Suprapubic skin (tissue), 4 donors: ENCODE results near the gene S1PR5. TPM values are rescaled to one million over a fixed set of nuclear protein-coding genes. Genes with fewer than 3 reads are reported as not detected.

ENCODE experiments used
- DNase-seq, 2 donors: peaks; one replicate each; pipeline ENCODE4 v3.0.0-alpha.2; 2019; ENCODE audit warnings: low spot score in 2 of 2
- H3K27ac ChIP-seq: fragments of 200-600 bp; sonication (generic); one replicate; pipeline ENCODE4 v1.5.1; 2019
- H3K27me3 ChIP-seq: fragments of 200-600 bp; sonication (generic); one replicate; pipeline ENCODE4 v1.5.1; 2019
- H3K36me3 ChIP-seq: fragments of 200-600 bp; sonication (generic); one replicate; pipeline ENCODE4 v1.5.1; 2019
- H3K4me1 ChIP-seq: fragments of 200-600 bp; sonication (generic); one replicate; pipeline ENCODE4 v1.5.1; 2019
- H3K4me3 ChIP-seq: fragments of 200-600 bp; sonication (generic); one replicate; pipeline ENCODE4 v1.5.1; 2019; ENCODE audit warnings: mild to moderate bottlenecking
- H3K9me3 ChIP-seq: fragments of 200-600 bp; sonication (generic); one replicate; pipeline ENCODE4 v1.5.1; 2019
- CTCF ChIP-seq, 2 donors: fragments of 200-600 bp in 1 of 2; fragments of 450-650 bp in 1 of 2; sonication (generic) in 1 of 2; IDR thresholded peaks; one replicate each; pipeline ENCODE4 v1.5.1; 2016 to 2019; ENCODE audit warnings: antibody characterized with exemption in 2 of 2, mild to moderate bottlenecking in 1 of 2, moderate library complexity in 1 of 2
- EP300 ChIP-seq: sonication (generic); formaldehyde crosslinking; IDR thresholded peaks from one replicate; pipeline ENCODE4 v1.6.1; 2017; ENCODE audit warnings: antibody characterized with exemption
- POLR2A ChIP-seq, 2 donors: fragments of 450-650 bp; IDR thresholded peaks; one replicate each; pipeline ENCODE4 v1.6.1; 2017; ENCODE audit warnings: antibody characterized with exemption in 2 of 2, mild to moderate bottlenecking in 2 of 2, moderate library complexity in 2 of 2
- POLR2AphosphoS5 ChIP-seq, 3 donors: sonication (generic); formaldehyde crosslinking; IDR thresholded peaks; one replicate each; pipeline ENCODE4 v1.6.1; 2017; ENCODE audit warnings: antibody characterized with exemption in 3 of 3
- WGBS: methylation state at CpG from one replicate; pipeline ENCODE4 v1.1.5; 2018; 5-methylcytosine and 5-hydroxymethylcytosine counted together
- total RNA-seq, 4 donors: library from RNA; depleted of rRNA; stranded (reverse); fragments of >200 nt; gene quantifications; one replicate each; pipeline ENCODE4 v1.1.0, GENCODE V29; 2016

The S1PR5 gene
- total RNA-seq, 4 donors from 2014 or later: 19.2 to 63.8 (median 26.8) TPM

GRCh38 chr19:10510301-10510802 lies 6.9 kb downstream of the S1PR5 start:
- no peak overlapping the region for H3K4me3 ChIP-seq
- H3K4me1 ChIP-seq: peaks cover 25% of the 10 kb centered on the region
- peaks cover 43% of the 10 kb centered on the region for H3K27me3 ChIP-seq
- no peak overlapping the region for H3K27ac ChIP-seq
- peak; percentile 6 to 73 for TF ChIP-seq CTCF (IDR thresholded peaks at IDR 0.05)
- no peak for TF ChIP-seq EP300
- no peak for TF ChIP-seq POLR2A (IDR thresholded peaks at IDR 0.05)
- TF ChIP-seq POLR2AphosphoS5 (IDR thresholded peaks at IDR 0.05): no peak
- H3K9me3 ChIP-seq: no peaks in the 10 kb centered on the region
- peaks cover 13% of the 10 kb centered on the region for H3K36me3 ChIP-seq
- no CpG with 5 or more reads among the region's 15 CpGs for WGBS
- no peak for DNase-seq

- no peak for DNase-seq
- H3K4me1 ChIP-seq: peaks cover 15% of the 10 kb centered on the region
- H3K9me3 ChIP-seq: no peaks in the 10 kb centered on the region
- 68% methylated on average over 3 of the region's 3 CpGs for WGBS
- H3K27ac ChIP-seq: no peak overlapping the region
- peaks cover 27% of the 10 kb centered on the region for H3K27me3 ChIP-seq
- TF ChIP-seq CTCF (IDR thresholded peaks at IDR 0.05): no peak
- no peak overlapping the region for H3K4me3 ChIP-seq
- peaks cover 2% of the 10 kb centered on the region for H3K36me3 ChIP-seq
These were observed 8.5 kb downstream of the S1PR5 start for GRCh38 chr19:10508707-10509106.

- Histone ChIP-seq H3K27me3 (peaks cover 20% of the 10 kb centered on the region), H3K36me3 (no peaks in the 10 kb centered on the region), H3K4me3 (no peak overlapping the region), H3K4me1 (peaks cover 18% of the 10 kb centered on the region), H3K9me3 (no peaks in the 10 kb centered on the region), H3K27ac (no peak overlapping the region)
- TF ChIP-seq CTCF (IDR thresholded peaks at IDR 0.05) (no peak), EP300 (no peak), POLR2A (IDR thresholded peaks at IDR 0.05) (no peak), POLR2AphosphoS5 (IDR thresholded peaks at IDR 0.05) (no peak)
- DNase-seq: no peak
- WGBS: 93% methylated on average over 16 of the region's 16 CpGs
These were observed 9.2 kb downstream of the S1PR5 start for GRCh38 chr19:10508036-10508435.

GRCh38 chr19:10505583-10506229 lies 11.5 kb downstream of the S1PR5 start:
- no peaks in the 10 kb centered on the region for H3K9me3 ChIP-seq
- WGBS: 28% methylated on average over 17 of the region's 17 CpGs
- no peak overlapping the region for H3K4me3 ChIP-seq
- peak; percentile 83 to 91 for DNase-seq
- no peaks in the 10 kb centered on the region for H3K36me3 ChIP-seq
- no peak overlapping the region for H3K27ac ChIP-seq
- peaks cover 31% of the 10 kb centered on the region for H3K4me1 ChIP-seq
- H3K27me3 ChIP-seq: peaks cover 12% of the 10 kb centered on the region
- TF ChIP-seq CTCF (IDR thresholded peaks at IDR 0.05) (peak; percentile 76 to 83), POLR2AphosphoS5 (IDR thresholded peaks at IDR 0.05) (no peak)

- TF ChIP-seq POLR2AphosphoS5 (IDR thresholded peaks at IDR 0.05) (no peak), EP300 (no peak), CTCF (IDR thresholded peaks at IDR 0.05) (no peak), POLR2A (IDR thresholded peaks at IDR 0.05) (no peak)
- H3K36me3 ChIP-seq: peaks cover 17% of the 10 kb centered on the region
- H3K27me3 ChIP-seq: no peaks in the 10 kb centered on the region
- 10% methylated on average over 31 of the region's 73 CpGs for WGBS
- H3K4me1 ChIP-seq: peaks cover 41% of the 10 kb centered on the region
- H3K27ac ChIP-seq: peak within 1 kb of the TSS; percentile 93
- H3K9me3 ChIP-seq: no peaks in the 10 kb centered on the region
- DNase-seq: no peak
- H3K4me3 ChIP-seq: peak within 1 kb of the TSS; percentile 87
These were observed 14.1 kb downstream of the S1PR5 start, which contains the start of gene KEAP1 for GRCh38 chr19:10503002-10503789. TSS of gene KEAP1 (minus strand) at chr19:10503356. CDS start at chr19:10500033, 3,323 bp downstream.
